GM12878 (cell line): ENCODE measurements around the gene CCDC112. TPM values are rescaled to one million over a fixed set of nuclear protein-coding genes. Genes with fewer than 3 reads are reported as not detected.
A peak's percentile ranks its signal among the peaks of the same experiment; 100 is the strongest.

Experiments
- BHLHE40 ChIP-seq, 2 experiments: fragments of 450-650 bp in 1 of 2; IDR thresholded peaks; 2 replicates each; pipeline ENCODE4 v1.6.1; 2011 to 2017; ENCODE audit warnings: low read depth in 2 of 2, borderline replicate concordance in 1 of 2, improper control_type of control experiment in 1 of 2, low read length in 1 of 2, mild to moderate bottlenecking in 1 of 2
- CTCF ChIP-seq, 3 experiments: IDR thresholded peaks in 2 of 3; conservative IDR thresholded peaks in 1 of 3; 2 replicates each; pipeline ENCODE4 v1.5.1; 2011; ENCODE audit warnings: low read depth in 3 of 3, low read length in 3 of 3, mild to moderate bottlenecking in 3 of 3, control low read depth in 2 of 3, moderate library complexity in 2 of 3, inconsistent platforms in 1 of 3, mixed read lengths in 1 of 3; ENCODE audit not compliant: control insufficient read depth in 2 of 3, insufficient read depth in 1 of 3; ENCODE audit errors: extremely low read depth in 1 of 3
- E4F1 ChIP-seq: fragments of 450-650 bp; IDR thresholded peaks from 2 replicates; pipeline ENCODE4 v1.6.1; 2018; ENCODE audit warnings: borderline replicate concordance, mild to moderate bottlenecking; ENCODE audit not compliant: partially characterized antibody
- ETV6 ChIP-seq, 2 experiments: fragments of 450-650 bp in 1 of 2; IDR thresholded peaks in 1 of 2; conservative IDR thresholded peaks in 1 of 2; 2 replicates each; pipeline ENCODE4 v1.6.1; 2014; ENCODE audit warnings: antibody characterized with exemption in 1 of 2, borderline replicate concordance in 1 of 2, low read depth in 1 of 2, mild to moderate bottlenecking in 1 of 2, moderate library complexity in 1 of 2
- KDM1A ChIP-seq: fragments of 200-600 bp; sonication (generic); IDR thresholded peaks from 2 replicates; pipeline ENCODE4 v1.6.1; 2016; ENCODE audit warnings: borderline replicate concordance
- NKRF ChIP-seq: fragments of 450-650 bp; conservative IDR thresholded peaks from 2 replicates; pipeline ENCODE4 v1.6.1; 2017; ENCODE audit warnings: mild to moderate bottlenecking, moderate library complexity
- NR2C2 ChIP-seq: IDR thresholded peaks from 2 replicates; pipeline ENCODE4 v1.6.1; 2011; ENCODE audit warnings: borderline replicate concordance, low read depth; ENCODE audit not compliant: control insufficient read depth, insufficient read length
- NR2F1 ChIP-seq: fragments of 450-650 bp; conservative IDR thresholded peaks from 2 replicates; pipeline ENCODE4 v1.6.1; 2017; ENCODE audit warnings: mild to moderate bottlenecking
- PAX5 ChIP-seq: IDR thresholded peaks from 2 replicates; pipeline ENCODE4 v1.6.1; 2011; ENCODE audit warnings: low read depth, low read length, borderline replicate concordance
- RAD51 ChIP-seq: fragments of 450-650 bp; IDR thresholded peaks from 2 replicates; pipeline ENCODE4 v1.6.1; 2016; ENCODE audit warnings: moderate library complexity, mild to moderate bottlenecking, inconsistent platforms
- REST ChIP-seq: IDR thresholded peaks from 2 replicates; pipeline ENCODE4 v1.6.1; 2012; ENCODE audit warnings: mild to moderate bottlenecking, low read depth, low read length
- SMARCA5 ChIP-seq: fragments of 450-650 bp; IDR thresholded peaks from 2 replicates; pipeline ENCODE4 v1.6.1; 2017; ENCODE audit warnings: mild to moderate bottlenecking
- TCF3 ChIP-seq: IDR thresholded peaks from 2 replicates; pipeline ENCODE4 v1.6.1; 2012; ENCODE audit warnings: low read depth, mild to moderate bottlenecking, low read length, borderline replicate concordance; ENCODE audit not compliant: insufficient read depth
- ZBTB33 ChIP-seq: fragments of 450-650 bp; IDR thresholded peaks from 2 replicates; pipeline ENCODE4 v1.6.1; 2017; ENCODE audit warnings: mild to moderate bottlenecking
- ZSCAN29 ChIP-seq: fragments of 450-650 bp; IDR thresholded peaks from 2 replicates; pipeline ENCODE4 v1.6.1; 2017; ENCODE audit warnings: mild to moderate bottlenecking, moderate library complexity
- polyA plus RNA-seq, 11 experiments: library from polyadenylated mRNA; depleted of rRNA in 4 of 11; unstranded in 6 of 11; stranded (reverse) in 5 of 11; fragments of >200 nt; fragmentation: Nextera tagmentation in 4 of 11; fragmentation: Illumina TruSeq in 1 of 11; extraction: Ambion mirVana in 4 of 11; extraction: Trizol in 1 of 11; gene quantifications; 1 replicate in 1 of 11; 2 replicates in 10 of 11; pipeline versions ENCODE4 v1.2.1 to v1.2.3, GENCODE V29; 2011 to 2016; ENCODE audit warnings: inconsistent platforms in 2 of 11, missing spikeins in 2 of 11, low read depth in 1 of 11
- total RNA-seq, 4 experiments: library from RNA; depleted of rRNA in 3 of 4; stranded (reverse); fragments of >200 nt in 3 of 4; fragmentation: Illumina TruSeq in 1 of 4; extraction: Trizol in 1 of 4; gene quantifications; 2 replicates each; pipeline versions ENCODE4 v1.2.1 to v1.2.3, GENCODE V29; 2013 to 2021

CCDC112 gene
- total and polyA plus RNA-seq, 10 of the 15 experiments (the other 5 are each of a cell fraction or from before 2014, with no cell fraction given): 0.12 to 2.0 (median 0.58) TPM

GRCh38 chr5:115262321-115263077, 34.0 kb downstream of the CCDC112 start, which contains the start of gene PGGT1B (continued):
- peak; percentile 29 for TF ChIP-seq NKRF
- TF ChIP-seq BHLHE40 (IDR thresholded peaks at IDR 0.05; ENCODE audit: borderline replicate concordance in 1 of 2, low read depth in 2 of 2, low read length in 1 of 2): peak in 1 of 2 experiments; percentile 83; a peak in 2 of 4 replicates
- TF ChIP-seq ZBTB33: no peak
- TF ChIP-seq ZSCAN29: no peak
- TF ChIP-seq KDM1A: no peak
- TF ChIP-seq PAX5: no peak
- no peak for TF ChIP-seq E4F1
- peak in 1 of 2 experiments; percentile 70; a peak in 2 of 4 replicates for TF ChIP-seq ETV6 (conservative IDR thresholded peaks at IDR 0.05 in 1 of 2, IDR thresholded peaks at IDR 0.05 in 1 of 2; ENCODE audit: borderline replicate concordance in 1 of 2, low read depth in 1 of 2)
- TF ChIP-seq RAD51: no peak
- no peak for TF ChIP-seq CTCF (IDR thresholded peaks at IDR 0.05 in 2 of 3, conservative IDR thresholded peaks at IDR 0.05 in 1 of 3; ENCODE audit: control insufficient read depth in 2 of 3, extremely low read depth in 1 of 3, insufficient read depth in 1 of 3, low read depth in 3 of 3, low read length in 3 of 3)
- no peak for TF ChIP-seq SMARCA5
- 0 out of 2 replicates have a peak, but pooled peaks have one; percentile 41 for TF ChIP-seq REST
- TF ChIP-seq TCF3: 0 out of 2 replicates have a peak, but pooled peaks have one; percentile 11
- peak; percentile 78 for TF ChIP-seq NR2C2
- peak; percentile 62; the same call in 1 of the 2 replicates for TF ChIP-seq NR2F1
